CD14-positive monocyte (primary cell): ENCODE measurements around the gene SESN3. TPM values are rescaled to one million over a fixed set of nuclear protein-coding genes. Genes with fewer than 3 reads are reported as not detected.
"Not testable (repeated sequence)": the region's sequence is repeated elsewhere in the genome, so short reads cannot be mapped to it uniquely, and the experiment has no call there.

ENCODE experiments used
- DNase-seq, 3 donors: peaks; one replicate each; pipeline ENCODE4 v3.0.0-alpha.2; 2011 to 2022
- H2AFZ ChIP-seq: 2 replicates; pipeline ENCODE4 v1.6.0; 2012; ENCODE audit warnings: mild to moderate bottlenecking, low read depth, low read length, inconsistent platforms; ENCODE audit not compliant: insufficient read depth, poor library complexity, severe bottlenecking
- H3K27ac ChIP-seq, 2 donors: 1 replicate in 1 of 2; 2 replicates in 1 of 2; pipeline ENCODE4 v1.5.1; 2012 to 2013; ENCODE audit warnings: low read length in 2 of 2, control low read depth in 1 of 2, inconsistent platforms in 1 of 2, low read depth in 1 of 2, mild to moderate bottlenecking in 1 of 2
- H3K27me3 ChIP-seq, 2 donors: one replicate each; pipeline versions ENCODE4 v1.6.0 to v1.6.1; 2011 to 2013; ENCODE audit warnings: low read length in 2 of 2; ENCODE audit not compliant: control insufficient read depth in 2 of 2, insufficient read depth in 2 of 2
- H3K36me3 ChIP-seq, 2 donors: replicated peaks in 1 of 2; 1 replicate in 1 of 2; 2 replicates in 1 of 2; pipeline versions ENCODE4 v1.5.1 to v1.6.1; 2012 to 2013; ENCODE audit warnings: low read length in 2 of 2, control low read depth in 1 of 2, inconsistent platforms in 1 of 2, mild to moderate bottlenecking in 1 of 2; ENCODE audit not compliant: insufficient read depth in 2 of 2, control insufficient read depth in 1 of 2
- H3K4me1 ChIP-seq, 2 donors: 1 replicate in 1 of 2; 2 replicates in 1 of 2; pipeline versions ENCODE4 v1.5.1 to v1.6.1; 2012 to 2013; ENCODE audit warnings: low read length in 2 of 2, control low read depth in 1 of 2, inconsistent platforms in 1 of 2, mild to moderate bottlenecking in 1 of 2, moderate library complexity in 1 of 2; ENCODE audit not compliant: insufficient read depth in 2 of 2, control insufficient read depth in 1 of 2
- H3K4me2 ChIP-seq: replicated peaks from 2 replicates; pipeline ENCODE3; 2012; ENCODE audit warnings: low read length, moderate library complexity, mild to moderate bottlenecking; ENCODE audit not compliant: poor library complexity, severe bottlenecking; ENCODE audit errors: extremely low read depth
- H3K4me3 ChIP-seq, 3 experiments: fragments of 200-600 bp in 1 of 3; sonication (generic) in 1 of 3; replicated peaks in 1 of 3; 1 replicate in 2 of 3; 2 replicates in 1 of 3; pipeline ENCODE4 v1.5.1; 2011 to 2013; ENCODE audit warnings: low read length in 3 of 3, mild to moderate bottlenecking in 3 of 3, control low read depth in 2 of 3, low read depth in 2 of 3, inconsistent platforms in 1 of 3, moderate library complexity in 1 of 3
- H3K79me2 ChIP-seq: 2 replicates; pipeline ENCODE4 v1.6.0; 2012; ENCODE audit warnings: mild to moderate bottlenecking, control low read depth, inconsistent platforms, low read length, moderate library complexity; ENCODE audit not compliant: insufficient read depth
- H3K9ac ChIP-seq: 2 replicates; pipeline ENCODE4 v1.6.0; 2017; ENCODE audit warnings: low read length, mild to moderate bottlenecking; ENCODE audit not compliant: insufficient read depth, poor library complexity, severe bottlenecking
- H3K9me3 ChIP-seq, 2 donors: replicated peaks in 1 of 2; 1 replicate in 1 of 2; 2 replicates in 1 of 2; pipeline versions ENCODE4 v1.5.1 to v1.6.1; 2012 to 2013; ENCODE audit warnings: low read length in 2 of 2, control low read depth in 1 of 2; ENCODE audit not compliant: control insufficient read depth in 1 of 2, insufficient read depth in 1 of 2
- H4K20me1 ChIP-seq: 2 replicates; pipeline ENCODE4 v1.6.0; 2012; ENCODE audit warnings: mild to moderate bottlenecking, low read length, control low read depth, moderate library complexity; ENCODE audit not compliant: insufficient read depth
- H3K27ac Mint-ChIP-seq, 7 donors: one replicate each; pipeline ENCODE4 v1.8.0; 2020; ENCODE audit warnings: mild to moderate bottlenecking in 7 of 7, mixed read lengths in 7 of 7, moderate library complexity in 6 of 7, inconsistent platforms in 2 of 7
- H3K27me3 Mint-ChIP-seq, 3 donors: one replicate each; pipeline ENCODE4 v1.8.0; 2021 to 2022; ENCODE audit warnings: low read depth in 3 of 3, mild to moderate bottlenecking in 3 of 3, mixed read lengths in 3 of 3, moderate library complexity in 3 of 3, inconsistent platforms in 1 of 3
- H3K36me3 Mint-ChIP-seq, 2 donors: one replicate each; pipeline ENCODE4 v1.8.0; 2020; ENCODE audit warnings: mixed read lengths in 2 of 2, inconsistent platforms in 1 of 2, mild to moderate bottlenecking in 1 of 2
- H3K4me1 Mint-ChIP-seq: one replicate; pipeline ENCODE4 v1.8.0; 2020; ENCODE audit warnings: mild to moderate bottlenecking, mixed read lengths
- H3K4me3 Mint-ChIP-seq, 2 donors: one replicate each; pipeline ENCODE4 v1.8.0; 2020; ENCODE audit warnings: mild to moderate bottlenecking in 2 of 2, mixed read lengths in 2 of 2, moderate library complexity in 1 of 2
- H3K9me3 Mint-ChIP-seq, 7 donors: one replicate each; pipeline ENCODE4 v1.8.0; 2020 to 2022; ENCODE audit warnings: mixed read lengths in 7 of 7, mild to moderate bottlenecking in 6 of 7, moderate library complexity in 6 of 7, inconsistent platforms in 2 of 7
- CTCF ChIP-seq: fragments of 200-600 bp; IDR thresholded peaks from one replicate; pipeline ENCODE4 v1.8.0; 2022; ENCODE audit warnings: antibody characterized with exemption, mild to moderate bottlenecking
- WGBS: methylation state at CpG from one replicate; pipeline ENCODE4 v1.1.5; 2013; ENCODE audit warnings: missing lambda C conversion rate; ENCODE audit not compliant: insufficient coverage; 5-methylcytosine and 5-hydroxymethylcytosine counted together
- intact Hi-C, 2 donors: fragments of 100-400 bp; cut with micrococcal nuclease; formaldehyde crosslinking; loops; one replicate each; pipeline versions ENCODE4 v1.15.0 to v1.15.1; 2023
- polyA plus RNA-seq, 3 donors: library from polyadenylated mRNA; depleted of rRNA in 1 of 3; unstranded in 2 of 3; stranded (reverse) in 1 of 3; fragments of 300-500 nt in 2 of 3; fragments of >200 nt in 1 of 3; fragmentation: Illumina TruSeq in 2 of 3; gene quantifications; 1 replicate in 2 of 3; 2 replicates in 1 of 3; pipeline ENCODE4 v1.2.3, GENCODE V29; 2012 to 2021

Gene SESN3
- polyA plus RNA-seq, 3 donors: 1.1 to 7.4 (median 1.4) TPM

- no peaks in the 10 kb centered on the region for H3K79me2 ChIP-seq
- H3K9me3 ChIP-seq: no peaks in the 10 kb centered on the region
- H3K4me1 ChIP-seq: no peaks in the 10 kb centered on the region
- Mint-ChIP-seq H3K27me3 (peaks cover 0 to 4% (median 3%) of the 10 kb centered on the region in 3 donors), H3K4me3 (no peak overlapping the region), H3K27ac (no peak overlapping the region), H3K36me3 (no peaks in the 10 kb centered on the region), H3K4me1 (peaks cover 4% of the 10 kb centered on the region), H3K9me3 (no peaks in the 10 kb centered on the region)
- TF ChIP-seq CTCF: no peak
- intact Hi-C loops: no loop called here
- H3K4me2 ChIP-seq: no peak overlapping the region
- no peaks in the 10 kb centered on the region for H3K36me3 ChIP-seq
- DNase-seq: no peak
- H3K9ac ChIP-seq: no peak overlapping the region
- no peaks in the 10 kb centered on the region for H4K20me1 ChIP-seq
- peaks cover 5 to 8% of the 10 kb centered on the region in 2 donors for H3K27me3 ChIP-seq
- H3K27ac ChIP-seq: no peak overlapping the region
- no peak overlapping the region for H3K4me3 ChIP-seq
- no peak overlapping the region for H2AFZ ChIP-seq
Measured at GRCh38 chr11:95137299-95137698, 93.7 kb downstream of the SESN3 start.

- H3K27ac Mint-ChIP-seq, H3K9me3 Mint-ChIP-seq, intact Hi-C loops, H3K9me3 ChIP-seq, H3K27ac ChIP-seq, H3K27me3 ChIP-seq, DNase-seq, H2AFZ ChIP-seq, H3K4me1 ChIP-seq, H3K36me3 Mint-ChIP-seq, H3K27me3 Mint-ChIP-seq, H3K36me3 ChIP-seq, H3K4me3 Mint-ChIP-seq, H3K4me2 ChIP-seq, H3K79me2 ChIP-seq, H3K4me1 Mint-ChIP-seq, H3K9ac ChIP-seq, H3K4me3 ChIP-seq, H4K20me1 ChIP-seq: not testable (repeated sequence)
- WGBS: no CpG with 5 or more reads among the region's 4 CpGs
Measured at GRCh38 chr11:95136747-95137146, 94.3 kb downstream of the SESN3 start.
